ENCODE results near the gene VTCN1. TPM values are rescaled to one million over a fixed set of nuclear protein-coding genes. Genes with fewer than 3 reads are reported as not detected.

Gene VTCN1
- total RNA-seq, 2 experiments from 2014 or later: not detected

DNA sequence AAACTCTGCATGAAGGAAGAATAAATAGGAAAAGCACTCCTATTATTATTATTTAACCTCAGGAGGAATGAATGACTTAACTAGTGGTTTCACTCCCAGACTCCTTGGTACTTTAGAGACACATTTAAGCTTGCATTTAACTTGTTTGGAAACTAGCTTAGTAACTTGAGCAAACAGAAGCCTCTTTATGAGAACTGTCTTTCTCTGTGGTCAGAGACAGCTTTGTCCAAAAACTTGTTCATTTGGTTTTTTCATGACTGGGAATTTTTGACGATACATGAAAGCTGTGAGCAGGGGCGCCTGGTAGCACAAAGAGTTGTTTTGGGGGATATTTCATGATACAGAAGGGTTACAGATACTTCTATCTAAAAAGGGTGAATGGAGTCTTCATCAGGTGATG lies 33.6 kb upstream of the VTCN1 start:
- Histone ChIP-seq H3K36me3 (ENCODE audit: insufficient read depth, low read length) (no peaks in the 10 kb centered on the region), H3K4me3 (ENCODE audit: low read depth, low read length, poor library complexity, severe bottlenecking) (no peak overlapping the region), H3K4me2 (ENCODE audit: low read length) (no peak overlapping the region), H3K79me2 (ENCODE audit: insufficient read depth, low read depth, low read length) (no peaks in the 10 kb centered on the region), H3K4me1 (ENCODE audit: insufficient read depth, low read length, poor library complexity, severe bottlenecking) (no peaks in the 10 kb centered on the region), H3K9me3 (ENCODE audit: low read length) (no peaks in the 10 kb centered on the region), H4K20me1 (ENCODE audit: insufficient read depth, low read length) (no peaks in the 10 kb centered on the region), H3K27ac (ENCODE audit: low read depth, low read length, poor library complexity, severe bottlenecking) (no peak overlapping the region), H3K9me2 (ENCODE audit: insufficient read depth, low read length) (no peaks in the 10 kb centered on the region), H2AFZ (ENCODE audit: low read length) (no peak overlapping the region)
- intact Hi-C loops (cut with micrococcal nuclease; ENCODE audit: unreplicated experiment): no loop called here
- ChIA-PET CTCF (ENCODE audit: unreplicated experiment) (no interaction called here), POLR2A (no interaction called here)
- no TSS peak for BruUV-seq (replicated peaks)
- TF ChIP-seq, protein P1, sequence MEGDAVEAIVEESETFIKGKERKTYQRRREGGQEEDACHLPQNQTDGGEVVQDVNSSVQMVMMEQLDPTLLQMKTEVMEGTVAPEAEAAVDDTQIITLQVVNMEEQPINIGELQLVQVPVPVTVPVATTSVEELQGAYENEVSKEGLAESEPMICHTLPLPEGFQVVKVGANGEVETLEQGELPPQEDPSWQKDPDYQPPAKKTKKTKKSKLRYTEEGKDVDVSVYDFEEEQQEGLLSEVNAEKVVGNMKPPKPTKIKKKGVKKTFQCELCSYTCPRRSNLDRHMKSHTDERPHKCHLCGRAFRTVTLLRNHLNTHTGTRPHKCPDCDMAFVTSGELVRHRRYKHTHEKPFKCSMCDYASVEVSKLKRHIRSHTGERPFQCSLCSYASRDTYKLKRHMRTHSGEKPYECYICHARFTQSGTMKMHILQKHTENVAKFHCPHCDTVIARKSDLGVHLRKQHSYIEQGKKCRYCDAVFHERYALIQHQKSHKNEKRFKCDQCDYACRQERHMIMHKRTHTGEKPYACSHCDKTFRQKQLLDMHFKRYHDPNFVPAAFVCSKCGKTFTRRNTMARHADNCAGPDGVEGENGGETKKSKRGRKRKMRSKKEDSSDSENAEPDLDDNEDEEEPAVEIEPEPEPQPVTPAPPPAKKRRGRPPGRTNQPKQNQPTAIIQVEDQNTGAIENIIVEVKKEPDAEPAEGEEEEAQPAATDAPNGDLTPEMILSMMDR (conservative IDR thresholded peaks at IDR 0.05; ENCODE audit: low read length): no peak
- no peak for TF ChIP-seq EZH2phosphoT487 (IDR thresholded peaks at IDR 0.05; ENCODE audit: borderline replicate concordance, low read depth, low read length)
- DNase-seq (ENCODE audit: low spot score): no peak

- no TSS peak for BruUV-seq (replicated peaks)
These were observed 30.8 kb upstream of the VTCN1 start for GRCh38 chr1:117241512-117241911.

DNA sequence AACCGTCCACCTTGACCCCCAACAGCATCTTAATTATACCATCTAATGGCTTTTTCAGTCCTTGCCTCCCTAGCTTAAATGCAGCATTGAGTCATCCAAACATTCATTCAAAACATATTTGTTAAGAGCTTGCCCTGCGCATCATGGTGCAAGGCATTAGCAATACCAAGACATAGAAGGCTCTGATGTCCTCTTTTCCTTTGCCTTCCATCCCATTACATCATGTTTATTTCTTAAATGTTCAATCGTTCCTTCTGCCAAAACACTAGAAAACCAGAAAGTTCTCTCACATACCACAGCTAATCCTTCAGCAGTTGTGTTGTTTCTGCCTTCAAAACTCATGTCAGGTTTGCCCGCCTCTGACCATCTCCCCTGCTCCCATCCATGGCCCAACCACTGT lies 29.8 kb upstream of the VTCN1 start:
- intact Hi-C loops (cut with micrococcal nuclease; ENCODE audit: unreplicated experiment): no loop called here
- Histone ChIP-seq H3K36me3 (ENCODE audit: insufficient read depth, low read length) (no peaks in the 10 kb centered on the region), H3K4me1 (ENCODE audit: insufficient read depth, low read length, poor library complexity, severe bottlenecking) (no peaks in the 10 kb centered on the region), H4K20me1 (ENCODE audit: insufficient read depth, low read length) (no peaks in the 10 kb centered on the region), H3K4me3 (ENCODE audit: low read depth, low read length, poor library complexity, severe bottlenecking) (no peak overlapping the region), H3K9me3 (ENCODE audit: low read length) (no peaks in the 10 kb centered on the region), H3K9me2 (ENCODE audit: insufficient read depth, low read length) (no peaks in the 10 kb centered on the region), H3K27ac (ENCODE audit: low read depth, low read length, poor library complexity, severe bottlenecking) (no peak overlapping the region), H3K4me2 (ENCODE audit: low read length) (no peak overlapping the region), H2AFZ (ENCODE audit: low read length) (no peak overlapping the region), H3K79me2 (ENCODE audit: insufficient read depth, low read depth, low read length) (no peaks in the 10 kb centered on the region)
- TF ChIP-seq, protein P1 (conservative IDR thresholded peaks at IDR 0.05; ENCODE audit: low read length): no peak
- no peak for TF ChIP-seq EZH2phosphoT487 (IDR thresholded peaks at IDR 0.05; ENCODE audit: borderline replicate concordance, low read depth, low read length)
- DNase-seq (ENCODE audit: low spot score): no peak
- ChIA-PET CTCF (ENCODE audit: unreplicated experiment) (interaction anchor here (0.5 kb wide), 1 partner anchor 33 kb away, joined by 3 read pairs; no protein-coding TSS in a partner anchor), POLR2A (no interaction called here)
- BruUV-seq (replicated peaks): no TSS peak

More at GRCh38 chr1:117241512-117241911, 30.8 kb upstream of the VTCN1 start:
- ChIA-PET CTCF (ENCODE audit: unreplicated experiment) (no interaction called here), POLR2A (interaction anchor here (0.6 kb wide), 1 partner anchor 153 kb away, joined by 4 read pairs; no protein-coding TSS in a partner anchor)
- no peaks in the 10 kb centered on the region for H3K9me3 ChIP-seq (ENCODE audit: low read length)
- H3K36me3 ChIP-seq (ENCODE audit: insufficient read depth, low read length): no peaks in the 10 kb centered on the region
- no peak overlapping the region for H2AFZ ChIP-seq (ENCODE audit: low read length)
- H3K4me3 ChIP-seq (ENCODE audit: low read depth, low read length, poor library complexity, severe bottlenecking): no peak overlapping the region
- H3K79me2 ChIP-seq (ENCODE audit: insufficient read depth, low read depth, low read length): no peaks in the 10 kb centered on the region
- TF ChIP-seq, protein P1 (conservative IDR thresholded peaks at IDR 0.05; ENCODE audit: low read length): no peak
- TF ChIP-seq EZH2phosphoT487 (IDR thresholded peaks at IDR 0.05; ENCODE audit: borderline replicate concordance, low read depth, low read length): no peak
- no peaks in the 10 kb centered on the region for H3K9me2 ChIP-seq (ENCODE audit: insufficient read depth, low read length)
- DNase-seq (ENCODE audit: low spot score): no peak
- no peak overlapping the region for H3K4me2 ChIP-seq (ENCODE audit: low read length)
- intact Hi-C loops (cut with micrococcal nuclease; ENCODE audit: unreplicated experiment): no loop called here
- no peaks in the 10 kb centered on the region for H4K20me1 ChIP-seq (ENCODE audit: insufficient read depth, low read length)
- H3K4me1 ChIP-seq (ENCODE audit: insufficient read depth, low read length, poor library complexity, severe bottlenecking): no peaks in the 10 kb centered on the region
- no peak overlapping the region for H3K27ac ChIP-seq (ENCODE audit: low read depth, low read length, poor library complexity, severe bottlenecking)
